ENCODE data around the gene CNGB1. TPM values are rescaled to one million over a fixed set of nuclear protein-coding genes. Genes with fewer than 3 reads are reported as not detected.

The CNGB1 gene
- polyA plus RNA-seq, 1 experiment: not detected

- TF ChIP-seq CTCF (IDR thresholded peaks at IDR 0.05; ENCODE audit: insufficient read depth, low read depth, low read length): no peak
- H3K27me3 ChIP-seq (ENCODE audit: control insufficient read depth, insufficient read depth, low read length): peaks cover 8% of the 10 kb centered on the region
- ChIA-PET POLR2A (no interaction called here), CTCF (no interaction called here)
- H3K4me3 ChIP-seq (ENCODE audit: low read depth, low read length): no peak overlapping the region
- H3K36me3 ChIP-seq (ENCODE audit: control insufficient read depth, insufficient read depth, low read length): no peaks in the 10 kb centered on the region
- DNase-seq (ENCODE audit: low read depth): no peak
Observed at GRCh38 chr16:57969451-57970123, 1.3 kb downstream of the CNGB1 start.

GRCh38 chr16:57967916-57968315 is 3.0 kb downstream of the CNGB1 start:
- ChIA-PET CTCF (no interaction called here), POLR2A (no interaction called here)
- H3K4me3 ChIP-seq (ENCODE audit: low read depth, low read length): no peak overlapping the region
- peaks cover 11% of the 10 kb centered on the region for H3K27me3 ChIP-seq (ENCODE audit: control insufficient read depth, insufficient read depth, low read length)
- no peaks in the 10 kb centered on the region for H3K36me3 ChIP-seq (ENCODE audit: control insufficient read depth, insufficient read depth, low read length)
- no peak for DNase-seq (ENCODE audit: low read depth)
- TF ChIP-seq CTCF (IDR thresholded peaks at IDR 0.05; ENCODE audit: insufficient read depth, low read depth, low read length): no peak

GRCh38 chr16:57966986-57967385 is 3.9 kb downstream of the CNGB1 start:
- Histone ChIP-seq H3K36me3 (ENCODE audit: control insufficient read depth, insufficient read depth, low read length) (no peaks in the 10 kb centered on the region), H3K27me3 (ENCODE audit: control insufficient read depth, insufficient read depth, low read length) (peaks cover 12% of the 10 kb centered on the region), H3K4me3 (ENCODE audit: low read depth, low read length) (no peak overlapping the region)
- no peak for DNase-seq (ENCODE audit: low read depth)
- TF ChIP-seq CTCF (IDR thresholded peaks at IDR 0.05; ENCODE audit: insufficient read depth, low read depth, low read length): no peak
- POLR2A ChIA-PET: no interaction called here
- CTCF ChIA-PET: no interaction called here

GRCh38 chr16:57966204-57966771 is 4.6 kb downstream of the CNGB1 start:
- POLR2A ChIA-PET: no interaction called here

More at GRCh38 chr16:57966204-57966771, 4.6 kb downstream of the CNGB1 start:
- H3K4me3 ChIP-seq (ENCODE audit: low read depth, low read length): no peak overlapping the region
- H3K27me3 ChIP-seq (ENCODE audit: control insufficient read depth, insufficient read depth, low read length): peaks cover 12% of the 10 kb centered on the region
- no peaks in the 10 kb centered on the region for H3K36me3 ChIP-seq (ENCODE audit: control insufficient read depth, insufficient read depth, low read length)
- no peak for TF ChIP-seq CTCF (IDR thresholded peaks at IDR 0.05; ENCODE audit: insufficient read depth, low read depth, low read length)
- no peak for DNase-seq (ENCODE audit: low read depth)
- CTCF ChIA-PET: interaction anchor here (0.7 kb wide), 1 partner anchor 60 kb away, joined by 3 read pairs; no protein-coding TSS in a partner anchor
